Caco-2 (cell line): Measurements from ENCODE around the gene ZNF135. TPM values are rescaled to one million over a fixed set of nuclear protein-coding genes. Genes with fewer than 3 reads are reported as not detected.

ENCODE experiments used
- BruUV-seq: library from RNA; stranded (reverse); fragments of 400-500 nt; replicated peaks from 2 replicates; lab custom pipeline; 2021; lab: Mats Ljungman, UMichigan
- CTCF ChIA-PET: fragments of 300-600 bp; sonication (Branson Sonifier 250); formaldehyde crosslinking; loops from one replicate; lab custom pipeline; 2022; ENCODE audit warnings: antibody characterized with exemption; lab: Charles Lee
- POLR2A ChIA-PET: fragments of 300-600 bp; sonication (Branson Sonifier 250); formaldehyde crosslinking; loops from one replicate; lab custom pipeline; 2022; ENCODE audit warnings: antibody characterized with exemption; lab: Charles Lee
- DNase-seq, 2 experiments: peaks; one replicate each; pipeline versions ENCODE4 v3.0.0 to v3.0.0-alpha.2; 2020 to 2022
- H3K27me3 ChIP-seq: replicated peaks from 2 replicates; pipeline ENCODE4 v1.6.0; 2011; ENCODE audit warnings: low read length; ENCODE audit not compliant: control insufficient read depth, insufficient read depth
- H3K36me3 ChIP-seq: 2 replicates; pipeline ENCODE4 v1.5.1; 2011; ENCODE audit warnings: low read length; ENCODE audit not compliant: control insufficient read depth, insufficient read depth
- H3K4me1 ChIP-seq: fragments of 250-450 bp; sonication (Bioruptor Pico); 2 replicates; pipeline ENCODE4 v1.5.1; 2020; ENCODE audit warnings: mild to moderate bottlenecking
- H3K4me3 ChIP-seq: 2 replicates; pipeline ENCODE4 v1.5.1; 2011; ENCODE audit warnings: low read depth, mild to moderate bottlenecking, control low read depth, low read length
- H3K9me3 ChIP-seq: fragments of 250-450 bp; sonication (Bioruptor Pico); 2 replicates; pipeline ENCODE4 v1.5.1; 2020; ENCODE audit warnings: mild to moderate bottlenecking, moderate library complexity
- H3K27ac Mint-ChIP-seq: one replicate; pipeline ENCODE4 v1.8.0; 2022; ENCODE audit warnings: mixed read lengths; ENCODE audit not compliant: unreplicated experiment
- H3K27me3 Mint-ChIP-seq: one replicate; pipeline ENCODE4 v1.8.0; 2022; ENCODE audit warnings: mixed read lengths; ENCODE audit not compliant: insufficient read depth, unreplicated experiment
- H3K36me3 Mint-ChIP-seq: one replicate; pipeline ENCODE4 v1.8.0; 2022; ENCODE audit warnings: mild to moderate bottlenecking, mixed read lengths; ENCODE audit not compliant: insufficient read depth, unreplicated experiment
- H3K4me1 Mint-ChIP-seq: one replicate; pipeline ENCODE4 v1.8.0; 2022; ENCODE audit warnings: low read depth, mixed read lengths; ENCODE audit not compliant: unreplicated experiment
- H3K4me3 Mint-ChIP-seq: one replicate; pipeline ENCODE4 v1.8.0; 2022; ENCODE audit warnings: mild to moderate bottlenecking, moderate library complexity, mixed read lengths; ENCODE audit not compliant: unreplicated experiment
- H3K9me3 Mint-ChIP-seq: one replicate; pipeline ENCODE4 v1.8.0; 2022; ENCODE audit warnings: mixed read lengths; ENCODE audit not compliant: unreplicated experiment
- intact Hi-C: fragments of 100-400 bp; cut with micrococcal nuclease; formaldehyde crosslinking; loops from one replicate; pipeline ENCODE4 v1.10.0; 2022; ENCODE audit not compliant: unreplicated experiment
- total RNA-seq: library from RNA; stranded (reverse); gene quantifications from 2 replicates; pipeline ENCODE4 v1.2.3, GENCODE V29; 2022
- TF ChIP-seq, protein P1 (sequence below), 2 experiments: fragments of 200-600 bp in 1 of 2; IDR thresholded peaks; 1 replicate in 1 of 2; 2 replicates in 1 of 2; pipeline versions ENCODE4 v1.5.1 to v1.8.0; 2011 to 2022; ENCODE audit warnings: antibody characterized with exemption in 1 of 2, control low read depth in 1 of 2, inconsistent platforms in 1 of 2, low read depth in 1 of 2, low read length in 1 of 2, mild to moderate bottlenecking in 1 of 2, moderate library complexity in 1 of 2; ENCODE audit not compliant: insufficient read depth in 1 of 2, severe bottlenecking in 1 of 2, unreplicated experiment in 1 of 2

Gene ZNF135
- total RNA-seq, 1 experiment from 2014 or later, result not detected

DNA sequence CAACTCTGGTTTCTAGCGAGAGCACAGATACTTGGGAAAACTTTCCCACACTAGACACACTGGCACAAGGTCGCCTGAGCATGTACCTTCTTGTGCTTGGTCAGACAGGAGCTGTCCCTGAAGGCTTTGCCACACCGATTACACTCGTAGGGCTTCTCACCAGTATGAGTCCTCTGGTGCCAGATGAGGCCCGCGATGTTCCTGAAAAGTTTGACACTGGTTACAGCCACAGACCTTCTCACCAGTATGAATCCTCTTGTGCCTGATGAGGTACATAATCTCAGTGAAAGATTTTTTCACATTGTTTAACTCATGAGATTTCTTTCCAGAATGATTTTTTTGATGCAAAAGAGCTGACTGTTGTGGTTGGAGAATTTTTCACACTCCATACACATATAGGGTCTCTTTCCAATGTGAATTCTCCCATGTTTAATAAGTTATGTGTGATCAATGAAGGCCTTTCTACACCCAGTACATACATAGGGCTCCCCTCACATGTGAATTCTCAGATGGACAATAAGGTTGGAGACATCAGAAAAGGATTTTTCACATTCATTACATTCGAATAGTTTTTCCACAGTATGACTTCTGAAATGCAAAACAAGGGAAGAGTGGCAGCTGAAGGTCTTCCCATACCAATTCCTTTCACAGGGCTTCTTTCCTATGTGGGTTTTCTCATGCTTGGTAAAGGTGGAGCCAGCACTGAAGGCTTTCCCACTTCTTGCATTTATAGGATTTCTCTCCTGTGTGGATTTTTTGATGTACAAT, 48.9 kb downstream of the ZNF135 start:
- Histone ChIP-seq H3K4me1 (no peaks in the 10 kb centered on the region), H3K36me3 (no peaks in the 10 kb centered on the region), H3K9me3 (peaks cover 62% of the 10 kb centered on the region), H3K4me3 (no peak overlapping the region), H3K27me3 (no peaks in the 10 kb centered on the region)
- H3K4me1 Mint-ChIP-seq, result no peaks in the 10 kb centered on the region
- CTCF ChIA-PET, result no interaction called here
- no peak overlapping the region for H3K27ac Mint-ChIP-seq
- H3K9me3 Mint-ChIP-seq, result peaks cover 43% of the 10 kb centered on the region
- TF ChIP-seq, protein P1, sequence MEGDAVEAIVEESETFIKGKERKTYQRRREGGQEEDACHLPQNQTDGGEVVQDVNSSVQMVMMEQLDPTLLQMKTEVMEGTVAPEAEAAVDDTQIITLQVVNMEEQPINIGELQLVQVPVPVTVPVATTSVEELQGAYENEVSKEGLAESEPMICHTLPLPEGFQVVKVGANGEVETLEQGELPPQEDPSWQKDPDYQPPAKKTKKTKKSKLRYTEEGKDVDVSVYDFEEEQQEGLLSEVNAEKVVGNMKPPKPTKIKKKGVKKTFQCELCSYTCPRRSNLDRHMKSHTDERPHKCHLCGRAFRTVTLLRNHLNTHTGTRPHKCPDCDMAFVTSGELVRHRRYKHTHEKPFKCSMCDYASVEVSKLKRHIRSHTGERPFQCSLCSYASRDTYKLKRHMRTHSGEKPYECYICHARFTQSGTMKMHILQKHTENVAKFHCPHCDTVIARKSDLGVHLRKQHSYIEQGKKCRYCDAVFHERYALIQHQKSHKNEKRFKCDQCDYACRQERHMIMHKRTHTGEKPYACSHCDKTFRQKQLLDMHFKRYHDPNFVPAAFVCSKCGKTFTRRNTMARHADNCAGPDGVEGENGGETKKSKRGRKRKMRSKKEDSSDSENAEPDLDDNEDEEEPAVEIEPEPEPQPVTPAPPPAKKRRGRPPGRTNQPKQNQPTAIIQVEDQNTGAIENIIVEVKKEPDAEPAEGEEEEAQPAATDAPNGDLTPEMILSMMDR (IDR thresholded peaks at IDR 0.05; ENCODE audit: insufficient read depth in 1 of 2, low read depth in 1 of 2, low read length in 1 of 2, severe bottlenecking in 1 of 2, unreplicated experiment in 1 of 2), result no peak
- intact Hi-C loops, result no loop called here
- no peak overlapping the region for H3K4me3 Mint-ChIP-seq
- no peaks in the 10 kb centered on the region for H3K36me3 Mint-ChIP-seq
- POLR2A ChIA-PET, result no interaction called here
- no peaks in the 10 kb centered on the region for H3K27me3 Mint-ChIP-seq
- BruUV-seq, result no TSS peak
- no peak for DNase-seq

DNA sequence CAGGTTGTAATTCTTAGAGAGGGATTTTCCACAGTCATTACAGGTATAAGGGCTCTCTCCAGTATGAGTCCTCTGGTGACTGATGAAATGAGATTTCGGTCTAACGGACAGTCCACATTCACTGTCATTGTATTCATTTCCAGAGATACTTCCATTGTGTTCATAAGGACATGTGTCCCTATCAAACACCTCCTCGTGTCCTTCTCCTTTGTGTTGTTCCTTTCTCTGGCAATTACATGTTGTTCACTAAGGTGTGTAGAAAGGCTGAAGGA, 49.4 kb downstream of the ZNF135 start:
- no TSS peak for BruUV-seq
- Histone ChIP-seq H3K9me3 (peaks cover 60% of the 10 kb centered on the region), H3K4me3 (no peak overlapping the region), H3K27me3 (no peaks in the 10 kb centered on the region), H3K4me1 (no peaks in the 10 kb centered on the region), H3K36me3 (no peaks in the 10 kb centered on the region)
- H3K4me3 Mint-ChIP-seq, result no peak overlapping the region
- no peaks in the 10 kb centered on the region for H3K27me3 Mint-ChIP-seq
- no peaks in the 10 kb centered on the region for H3K36me3 Mint-ChIP-seq
- peaks cover 38% of the 10 kb centered on the region for H3K9me3 Mint-ChIP-seq
- TF ChIP-seq, protein P1 (IDR thresholded peaks at IDR 0.05; ENCODE audit: insufficient read depth in 1 of 2, low read depth in 1 of 2, low read length in 1 of 2, severe bottlenecking in 1 of 2, unreplicated experiment in 1 of 2), result no peak
- intact Hi-C loops, result no loop called here
- no peak overlapping the region for H3K27ac Mint-ChIP-seq
- CTCF ChIA-PET, result no interaction called here
- no peaks in the 10 kb centered on the region for H3K4me1 Mint-ChIP-seq
- DNase-seq, result no peak
- POLR2A ChIA-PET, result no interaction called here

DNA sequence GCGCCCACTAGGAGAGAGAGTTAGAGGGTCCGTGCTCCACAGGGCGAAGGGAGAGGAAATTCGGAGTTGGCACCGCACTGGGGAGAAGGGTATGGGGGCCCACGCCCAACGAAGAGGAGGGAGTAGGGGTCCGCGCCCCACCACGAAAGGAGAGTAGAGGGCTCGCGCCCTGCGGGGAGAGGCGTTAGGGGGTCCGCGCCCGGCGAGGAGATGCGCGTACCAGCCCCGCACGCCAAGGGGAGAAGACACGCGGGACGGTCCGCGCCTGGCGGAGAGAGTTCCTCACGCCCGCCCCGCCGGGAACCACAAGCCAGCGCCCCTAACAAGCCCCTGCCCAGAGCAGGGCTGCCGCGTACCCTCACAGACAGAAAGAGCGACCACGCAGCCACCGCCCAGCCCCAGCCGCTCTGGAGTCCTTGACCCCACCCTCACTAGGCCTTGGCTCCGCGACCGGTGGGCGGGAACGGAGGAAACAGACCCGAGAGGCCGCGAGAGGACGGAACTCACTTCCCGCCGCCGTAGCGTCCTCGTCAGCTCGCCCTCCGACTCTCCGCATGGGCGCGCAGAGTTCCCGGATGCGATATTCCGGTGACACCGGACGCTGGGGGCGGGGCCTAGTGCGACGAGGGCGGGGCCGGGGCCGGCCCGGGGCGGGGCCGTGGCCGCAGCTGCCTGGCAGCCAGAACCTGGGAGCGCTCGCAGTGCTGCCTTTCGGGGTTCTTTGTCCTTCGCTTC, 58.9 kb downstream of the ZNF135 start:
- no peaks in the 10 kb centered on the region for H3K27me3 ChIP-seq
- no peak overlapping the region for H3K4me3 ChIP-seq
- no peaks in the 10 kb centered on the region for H3K27me3 Mint-ChIP-seq
- H3K4me3 Mint-ChIP-seq, result no peak overlapping the region
- DNase-seq, result no peak
- BruUV-seq, result no TSS peak
- H3K36me3 ChIP-seq, result no peaks in the 10 kb centered on the region
- POLR2A ChIA-PET, result no interaction called here
- no peaks in the 10 kb centered on the region for H3K36me3 Mint-ChIP-seq
- intact Hi-C loops, result no loop called here
- no peaks in the 10 kb centered on the region for H3K4me1 Mint-ChIP-seq
- CTCF ChIA-PET, result no interaction called here
- H3K9me3 ChIP-seq, result peaks cover 61% of the 10 kb centered on the region
- no peaks in the 10 kb centered on the region for H3K4me1 ChIP-seq
- TF ChIP-seq, protein P1 (IDR thresholded peaks at IDR 0.05; ENCODE audit: insufficient read depth in 1 of 2, low read depth in 1 of 2, low read length in 1 of 2, severe bottlenecking in 1 of 2, unreplicated experiment in 1 of 2), result no peak
- H3K9me3 Mint-ChIP-seq, result peaks cover 60% of the 10 kb centered on the region
- no peak overlapping the region for H3K27ac Mint-ChIP-seq
